ENCODE results near the gene ZNF26.

The ZNF26 gene

GRCh38 chr12:133037207-133038005 lies 51.2 kb downstream of the ZNF26 start, which contains the start of gene ZNF84 (continued):
- TF ChIP-seq BACH2 (CRISPR knock-in tag; IDR thresholded peaks at IDR 0.05; ENCODE audit: borderline replicate concordance) = no peak

- ATAC-seq = no peak
Measured at GRCh38 chr12:133038118-133038709, 52.0 kb downstream of the ZNF26 start.

GRCh38 chr12:133046698-133047097 lies 60.5 kb downstream of the ZNF26 start:
- ATAC-seq = no peak
- TF ChIP-seq BACH2 (CRISPR knock-in tag; IDR thresholded peaks at IDR 0.05; ENCODE audit: borderline replicate concordance) (no peak), POU6F1 (CRISPR knock-in tag; IDR thresholded peaks at IDR 0.05; ENCODE audit: borderline replicate concordance, low read depth) (no peak), SNAI2 (CRISPR knock-in tag; IDR thresholded peaks at IDR 0.05) (no peak), PATZ1 (CRISPR knock-in tag; IDR thresholded peaks at IDR 0.05; ENCODE audit: borderline replicate concordance) (no peak), CSDC2 (CRISPR knock-in tag; IDR thresholded peaks at IDR 0.05) (no peak), ZC3H10 (CRISPR knock-in tag; IDR thresholded peaks at IDR 0.05) (no peak)

More at GRCh38 chr12:133038118-133038709, 52.0 kb downstream of the ZNF26 start:
- no peak for TF ChIP-seq ZNF565 (CRISPR knock-in tag; conservative IDR thresholded peaks at IDR 0.05; ENCODE audit: low read depth)
- no peak for TF ChIP-seq ZNF70 (CRISPR knock-in tag; IDR thresholded peaks at IDR 0.05)
- no peak for TF ChIP-seq POU6F1 (CRISPR knock-in tag; IDR thresholded peaks at IDR 0.05; ENCODE audit: borderline replicate concordance, low read depth)
- no peak for TF ChIP-seq CSRNP3 (CRISPR knock-in tag; IDR thresholded peaks at IDR 0.05)
- TF ChIP-seq ZFP30 (CRISPR knock-in tag; IDR thresholded peaks at IDR 0.05) = no peak
- no peak for TF ChIP-seq RARB (CRISPR knock-in tag; IDR thresholded peaks at IDR 0.05)
- no peak for TF ChIP-seq TCF4 (CRISPR knock-in tag; IDR thresholded peaks at IDR 0.05; ENCODE audit: borderline replicate concordance)
- no peak for TF ChIP-seq ZNF8 (CRISPR knock-in tag; IDR thresholded peaks at IDR 0.05)
- TF ChIP-seq OSR1 (CRISPR knock-in tag; IDR thresholded peaks at IDR 0.05) = no peak
- TF ChIP-seq PPARA (CRISPR knock-in tag; IDR thresholded peaks at IDR 0.05; ENCODE audit: borderline replicate concordance) = no peak
- no peak for TF ChIP-seq ZFP3 (CRISPR knock-in tag; IDR thresholded peaks at IDR 0.05)
- no peak for TF ChIP-seq TOX (CRISPR knock-in tag; IDR thresholded peaks at IDR 0.05; ENCODE audit: borderline replicate concordance)
- no peak for TF ChIP-seq TSHZ2 (CRISPR knock-in tag; IDR thresholded peaks at IDR 0.05)

Measured in SK-N-SH treated with all-trans-retinoic acid at 6 μM for 48 hours (cell line).